Measurements from ENCODE around the gene TMEM151B.

GRCh38 chr6:44298864-44299263 is 28.6 kb downstream of the TMEM151B start:
- TF ChIP-seq YY1 (IDR thresholded peaks at IDR 0.05; ENCODE audit: insufficient read depth, insufficient read length) (no peak), ZNF274 (IDR thresholded peaks at IDR 0.05; ENCODE audit: low read depth, low read length) (no peak), SUZ12 (IDR thresholded peaks at IDR 0.05; ENCODE audit: extremely low read depth, insufficient read depth, insufficient read length) (no peak)
